Nucleus accumbens (tissue), 56 donors: ENCODE measurements around the gene MPRIP.
"Not testable (repeated sequence)": the region's sequence is repeated elsewhere in the genome, so short reads cannot be mapped to it uniquely, and the experiment has no call there.

Experiments used
- DNase-seq, 56 donors: peaks; one replicate each; lab custom pipeline; 2025; lab: John Stamatoyannopoulos, UW

The MPRIP gene

DNA sequence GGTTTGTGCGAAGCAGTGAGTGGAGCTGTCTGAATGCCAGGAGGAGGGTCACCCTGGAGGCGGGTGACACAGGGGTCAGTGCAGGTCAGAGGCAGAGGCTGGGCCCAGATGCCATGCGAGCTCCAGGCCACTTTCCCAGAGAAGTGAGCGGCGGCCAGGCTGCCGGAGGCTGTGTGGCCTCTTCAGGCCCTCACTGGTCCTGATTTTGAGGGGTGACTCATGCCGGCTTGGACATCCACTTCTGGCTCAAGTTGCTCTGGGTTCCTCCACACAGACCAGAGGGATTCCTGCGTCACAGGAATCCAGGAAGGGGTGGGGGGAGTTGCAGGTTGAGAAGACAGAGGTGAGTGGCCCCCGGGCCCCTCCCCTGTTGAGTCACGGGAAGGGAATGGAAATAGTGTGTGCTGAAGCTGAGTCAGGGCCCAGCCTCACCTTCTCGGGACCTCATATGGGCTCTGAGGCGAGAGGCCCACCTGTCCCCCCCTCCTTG, 31.7 kb upstream of the MPRIP start:
- not testable (repeated sequence) for DNase-seq

DNA sequence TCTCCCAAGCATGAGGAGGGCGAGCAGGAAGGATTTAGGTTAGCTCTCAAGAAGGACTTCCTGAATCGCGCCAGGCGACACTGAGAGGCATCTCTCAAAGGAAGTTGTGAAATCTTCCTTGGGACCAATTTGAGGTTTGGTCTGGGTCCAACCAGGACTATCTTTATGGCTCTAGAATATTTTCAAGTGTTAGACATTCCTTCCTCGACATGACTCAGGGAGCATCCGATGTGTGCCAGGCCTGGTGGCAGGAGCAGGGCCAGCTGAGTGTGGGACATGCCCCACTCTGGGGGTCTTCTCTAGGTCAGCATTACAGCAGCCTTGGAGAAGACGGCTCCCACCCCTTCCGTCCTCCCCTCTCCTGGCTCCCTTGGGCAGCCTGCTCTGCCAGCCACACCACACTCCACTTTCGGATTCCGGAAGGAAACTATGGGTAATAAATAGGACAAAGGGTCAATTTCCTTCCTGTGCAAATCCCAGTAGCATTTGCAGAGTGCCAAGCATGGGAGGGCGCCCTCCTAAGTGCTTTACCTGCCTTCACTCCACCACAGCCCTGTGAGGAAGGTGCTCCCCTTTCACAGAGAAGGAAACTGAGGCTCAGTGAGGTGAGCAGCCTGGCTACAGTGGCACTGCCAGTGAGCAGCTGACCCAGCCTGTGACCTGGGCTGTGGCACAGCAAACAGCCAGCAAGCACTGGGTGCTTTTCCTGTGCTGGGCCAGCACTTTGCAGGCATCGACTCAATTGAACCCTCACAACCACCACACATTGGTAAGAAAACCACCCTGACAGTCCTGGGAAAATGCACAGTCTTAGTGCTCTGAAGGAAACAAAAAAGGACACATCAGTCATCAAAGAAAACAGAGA, 31.0 kb upstream of the MPRIP start:
- not testable (repeated sequence) for DNase-seq

DNA sequence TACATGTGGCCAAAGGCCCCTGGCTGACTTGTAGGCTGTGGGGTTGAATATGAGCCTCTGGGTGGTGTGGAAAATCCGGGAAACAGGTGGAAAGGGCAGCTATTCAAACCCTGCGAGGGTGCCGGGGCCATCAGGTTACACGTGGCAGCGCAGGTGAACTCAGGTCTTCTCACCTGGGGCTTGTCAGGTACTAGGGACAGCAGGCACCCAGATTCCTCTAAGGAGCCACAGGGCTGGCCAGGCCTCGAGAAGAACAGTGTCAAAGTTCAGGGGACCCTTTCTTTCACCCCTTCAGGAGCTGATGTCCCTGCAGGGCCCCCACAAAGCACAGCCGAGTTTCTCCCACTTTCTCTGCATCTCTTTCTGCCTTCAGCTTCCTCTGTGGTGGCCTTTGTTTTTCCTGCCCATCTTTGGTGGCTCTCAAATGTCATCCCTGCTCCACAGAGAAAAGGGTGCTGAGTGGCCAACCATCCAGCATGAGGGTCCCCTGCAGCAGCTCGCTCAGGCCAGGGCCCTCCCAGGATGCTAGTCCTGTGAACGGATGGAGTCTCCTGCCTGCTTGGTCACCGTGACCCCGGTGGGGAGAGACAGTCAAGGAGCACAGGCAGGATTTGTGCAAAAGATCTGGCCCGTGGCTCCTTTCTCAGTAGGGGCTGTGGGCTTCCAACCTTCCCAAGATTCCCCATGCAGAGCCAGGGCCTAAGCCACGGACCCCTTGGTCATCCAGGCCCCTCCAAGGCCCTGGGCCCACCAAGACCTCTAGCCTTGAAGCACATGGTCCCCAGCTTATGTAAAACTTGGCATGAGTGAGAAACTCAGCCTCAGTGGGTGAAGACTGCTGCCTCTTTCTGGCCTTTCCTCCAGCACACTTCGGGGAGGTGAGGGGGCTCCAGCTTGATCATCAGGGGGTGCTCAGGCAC, 28.2 kb upstream of the MPRIP start:
- not testable (repeated sequence) for DNase-seq

DNA sequence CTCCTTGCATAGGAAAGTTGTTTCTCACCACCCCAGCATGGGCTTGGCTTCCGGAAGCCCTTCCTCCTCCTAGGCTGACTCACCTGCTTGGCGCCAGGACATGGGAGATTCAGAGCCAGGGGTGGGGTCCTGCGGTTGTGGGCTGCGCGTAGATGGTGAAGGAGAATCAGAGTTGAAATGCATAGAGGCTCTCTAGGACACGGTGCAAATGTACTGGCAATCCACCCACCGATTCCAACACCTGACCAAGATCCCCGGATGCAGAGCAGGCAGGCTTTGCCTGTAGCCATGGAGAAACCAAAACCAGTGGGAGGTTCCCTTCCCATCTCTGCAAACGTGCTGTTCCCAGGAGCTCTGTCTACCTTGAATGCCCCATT, 27.5 kb upstream of the MPRIP start:
- DNase-seq, result peak in 33 of 56 donors; percentile 9 to 76 (median 43)

DNA sequence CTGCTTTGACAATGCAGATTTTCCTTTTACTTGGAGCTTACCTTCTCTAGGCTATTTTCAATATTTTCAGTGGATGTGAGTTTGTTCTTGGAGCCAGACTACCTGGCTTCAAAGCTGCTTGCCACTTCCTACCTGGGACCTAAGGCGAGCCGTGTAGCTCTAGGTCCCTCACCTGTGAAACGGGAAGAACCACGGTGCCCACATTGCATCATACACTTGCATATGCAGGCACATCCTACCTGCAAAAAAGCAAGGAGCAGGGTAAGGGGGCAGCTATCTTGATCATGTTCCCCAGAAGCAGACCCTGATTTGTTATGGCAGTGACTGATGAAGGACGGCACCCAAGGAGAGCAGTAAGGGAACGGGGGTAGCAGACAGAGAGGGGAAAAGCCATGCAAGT, 27.0 kb upstream of the MPRIP start:
- DNase-seq, result no peak

DNA sequence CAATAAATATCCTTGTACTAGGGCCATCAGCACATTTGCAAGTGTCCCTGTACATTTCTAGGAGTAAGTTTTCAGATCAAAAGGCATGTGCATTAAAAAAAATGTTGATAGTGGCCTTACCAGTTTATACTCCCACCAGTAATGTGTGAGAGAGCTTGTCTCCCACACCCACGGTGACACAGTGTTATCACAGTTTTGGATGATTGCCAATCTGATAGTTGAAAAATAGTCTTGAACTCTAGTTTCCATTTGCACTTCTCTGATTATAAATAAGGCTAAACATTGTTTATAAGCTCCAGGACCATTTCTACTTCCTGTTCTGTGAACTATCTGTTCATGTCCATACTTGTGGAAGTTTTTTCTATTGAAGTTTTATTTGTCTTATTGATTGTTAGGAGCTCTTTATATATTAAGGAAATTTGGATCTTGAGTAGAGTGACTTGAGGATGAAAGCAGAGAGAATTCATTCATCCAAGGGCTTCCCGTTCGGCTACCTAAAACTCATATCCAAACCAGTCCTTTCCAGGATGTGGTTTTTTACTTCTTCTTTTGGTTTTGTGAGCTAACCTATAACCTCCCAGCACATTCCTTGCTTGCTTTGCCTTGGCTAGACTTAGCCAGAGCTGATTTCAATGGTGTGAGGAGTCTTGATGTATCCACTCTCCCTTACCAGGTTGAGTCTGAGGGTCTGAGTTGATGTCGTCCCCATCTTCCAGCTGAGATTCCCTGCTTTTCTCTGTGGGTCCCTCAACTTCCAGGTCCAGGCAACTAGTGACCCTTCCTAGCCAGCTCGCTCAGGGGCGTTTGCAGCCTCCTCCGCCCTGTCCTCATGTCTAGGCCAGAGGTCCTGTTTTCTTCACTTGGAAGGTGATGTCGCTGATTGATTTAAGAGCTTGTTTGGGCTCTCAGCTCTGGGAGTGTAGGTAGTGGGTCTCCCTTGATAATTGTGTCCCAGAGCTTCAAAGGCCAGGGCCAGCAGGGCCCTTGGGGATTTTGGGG, 25.8 kb upstream of the MPRIP start:
- DNase-seq, result not testable (repeated sequence)

DNA sequence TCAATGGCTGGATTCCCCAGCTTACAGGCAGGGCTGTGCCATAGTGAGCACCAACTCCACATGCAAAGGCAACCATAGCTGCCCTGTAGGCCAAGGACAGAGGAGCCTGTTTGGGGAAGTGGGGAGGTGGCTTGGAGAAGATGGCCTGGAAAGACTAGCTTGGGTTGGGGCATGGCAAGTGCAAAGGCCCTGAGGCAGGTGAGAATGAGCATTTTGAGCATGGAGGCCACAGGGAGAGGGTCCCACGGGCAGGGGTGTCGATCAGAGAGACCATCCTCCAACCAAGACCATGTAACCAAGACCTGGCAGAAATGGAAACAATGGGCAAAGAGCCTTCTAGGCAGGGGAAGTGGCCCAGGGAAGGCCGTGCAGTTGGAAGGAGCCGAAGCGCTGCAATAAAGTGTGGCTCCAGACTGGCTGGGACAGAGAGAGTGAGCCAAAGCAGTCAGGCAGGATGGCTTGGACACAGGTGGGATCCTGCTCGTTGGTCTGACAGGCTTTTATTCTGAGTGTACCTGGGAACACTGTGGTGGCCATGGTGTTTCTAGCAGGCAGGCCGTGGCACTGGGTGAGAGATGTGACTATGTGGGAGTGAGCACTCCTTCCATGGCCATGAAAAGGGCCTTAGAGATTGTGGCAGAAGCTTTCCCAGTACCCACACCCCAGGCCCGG, 24.8 kb upstream of the MPRIP start:
- no peak for DNase-seq

DNA sequence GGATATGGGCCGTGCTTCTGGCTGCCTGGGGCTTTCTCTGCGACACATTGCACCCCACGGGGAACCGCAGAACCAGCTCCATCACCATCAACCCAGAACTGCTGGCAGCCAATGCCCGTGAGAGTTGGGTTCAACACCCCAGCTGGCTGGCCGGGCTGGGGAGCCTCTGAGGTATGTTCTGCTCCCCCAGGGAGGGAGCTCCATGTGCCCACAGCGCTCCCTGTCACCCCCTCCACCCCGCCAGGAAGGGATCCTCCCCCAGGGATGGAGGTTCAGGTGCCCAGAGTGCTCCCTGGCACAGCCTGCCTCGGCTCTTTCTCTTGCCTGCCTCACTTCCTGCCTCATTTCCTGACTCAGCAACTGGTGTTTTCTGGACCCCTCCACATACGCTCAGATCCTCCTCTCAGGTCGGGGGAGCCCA, 24.2 kb upstream of the MPRIP start:
- no peak for DNase-seq

DNA sequence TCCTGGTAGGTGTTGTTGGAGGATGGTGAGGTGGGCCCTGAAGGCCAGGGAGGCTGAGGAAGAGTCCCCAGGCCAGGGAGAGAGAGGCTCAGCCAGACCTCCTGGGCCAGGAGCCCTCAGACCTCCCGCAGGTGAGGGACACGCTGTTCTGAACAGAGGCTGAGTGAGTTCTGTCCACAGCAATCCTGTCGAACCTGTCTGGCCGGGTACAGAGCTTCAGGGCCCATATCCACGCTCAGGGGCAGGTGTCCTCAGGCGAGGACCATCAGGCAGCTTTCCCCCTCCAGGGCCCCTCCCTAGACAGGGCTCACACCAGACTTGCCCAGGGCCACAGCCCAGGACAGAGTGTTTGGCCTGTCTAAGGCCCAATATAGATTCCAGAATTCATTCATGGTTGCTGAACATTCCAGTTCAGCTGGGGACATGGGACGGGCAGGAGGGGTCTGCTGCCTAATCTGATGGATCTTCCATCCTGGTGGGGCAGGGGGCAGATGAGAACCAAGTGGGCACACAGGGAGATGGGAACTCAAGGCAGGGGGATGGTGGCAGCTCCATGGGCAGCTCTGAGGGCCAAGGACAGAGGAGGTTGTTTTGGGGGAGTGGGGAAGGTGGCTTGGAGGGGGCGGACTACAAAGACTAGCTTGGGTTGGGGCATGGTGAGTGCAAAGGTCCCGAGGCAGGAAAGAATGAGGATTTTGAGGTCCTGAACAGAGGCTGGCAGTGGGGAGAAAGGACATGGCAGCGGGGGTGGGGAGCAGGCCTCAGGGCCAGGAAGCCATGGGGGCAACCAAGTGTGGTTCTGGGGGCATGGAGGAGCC, 23.4 kb upstream of the MPRIP start:
- DNase-seq, result no peak

DNA sequence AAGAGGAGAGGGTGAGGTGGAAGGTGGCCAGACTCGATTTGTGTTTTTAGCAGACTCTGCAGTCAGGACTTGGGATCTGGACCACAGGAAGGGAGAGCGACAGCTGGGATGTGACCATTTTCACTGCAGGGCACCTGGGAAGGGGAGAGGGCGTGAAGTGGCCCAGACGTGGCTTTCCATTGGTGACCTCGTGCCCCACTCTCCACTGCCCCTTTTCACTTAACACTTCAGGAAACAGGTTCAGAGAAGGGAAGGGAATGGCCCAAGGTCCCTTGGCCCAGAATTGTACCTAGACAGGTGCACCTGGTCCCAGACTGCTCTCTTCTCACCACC, 22.9 kb upstream of the MPRIP start:
- DNase-seq, result no peak

DNA sequence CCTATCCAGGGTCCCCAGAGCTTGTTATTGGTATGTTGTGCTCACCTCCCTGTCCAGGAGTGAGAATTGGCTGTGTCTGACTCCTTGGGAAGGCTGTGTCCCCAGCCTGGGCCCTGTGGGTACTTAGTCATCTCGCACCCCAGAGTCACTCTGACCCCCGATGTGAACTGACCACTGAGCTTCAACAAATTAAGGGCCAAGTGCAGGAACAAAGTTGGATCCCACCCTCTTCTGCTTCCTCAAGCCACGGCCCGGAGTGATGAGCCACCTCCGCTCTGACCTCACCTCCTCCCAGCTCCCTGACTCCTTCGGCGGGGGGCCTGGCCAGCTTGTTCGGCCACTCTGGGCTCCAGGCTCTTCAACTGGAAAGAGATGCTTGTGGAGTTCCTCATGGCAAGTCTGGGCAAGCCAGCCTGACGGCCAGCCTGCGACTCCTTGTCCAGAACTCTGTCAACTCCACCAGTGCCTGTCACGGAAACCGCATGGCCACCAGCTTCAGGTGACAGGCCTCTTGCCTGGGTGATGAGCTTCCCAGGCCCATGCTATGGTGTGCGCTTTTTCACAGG, 22.3 kb upstream of the MPRIP start:
- no peak for DNase-seq

DNA sequence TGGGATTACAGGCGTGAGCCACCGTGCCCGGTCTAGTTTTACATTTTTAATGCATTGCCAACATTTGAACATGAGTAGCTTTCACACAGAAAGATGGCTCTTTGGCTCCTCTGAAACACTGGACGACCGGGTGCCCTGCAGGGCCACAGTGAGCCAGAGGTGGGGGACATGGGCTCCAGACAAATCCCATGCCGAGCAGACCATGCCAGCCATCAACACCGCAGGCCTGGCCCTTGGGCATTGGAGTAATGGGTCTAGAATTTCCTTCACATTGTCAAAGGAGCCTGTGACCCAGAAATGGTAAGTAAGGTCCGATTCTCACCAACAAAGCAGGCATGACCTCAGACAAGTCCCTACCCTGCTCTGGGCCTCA, 21.4 kb upstream of the MPRIP start:
- DNase-seq, result no peak

DNA sequence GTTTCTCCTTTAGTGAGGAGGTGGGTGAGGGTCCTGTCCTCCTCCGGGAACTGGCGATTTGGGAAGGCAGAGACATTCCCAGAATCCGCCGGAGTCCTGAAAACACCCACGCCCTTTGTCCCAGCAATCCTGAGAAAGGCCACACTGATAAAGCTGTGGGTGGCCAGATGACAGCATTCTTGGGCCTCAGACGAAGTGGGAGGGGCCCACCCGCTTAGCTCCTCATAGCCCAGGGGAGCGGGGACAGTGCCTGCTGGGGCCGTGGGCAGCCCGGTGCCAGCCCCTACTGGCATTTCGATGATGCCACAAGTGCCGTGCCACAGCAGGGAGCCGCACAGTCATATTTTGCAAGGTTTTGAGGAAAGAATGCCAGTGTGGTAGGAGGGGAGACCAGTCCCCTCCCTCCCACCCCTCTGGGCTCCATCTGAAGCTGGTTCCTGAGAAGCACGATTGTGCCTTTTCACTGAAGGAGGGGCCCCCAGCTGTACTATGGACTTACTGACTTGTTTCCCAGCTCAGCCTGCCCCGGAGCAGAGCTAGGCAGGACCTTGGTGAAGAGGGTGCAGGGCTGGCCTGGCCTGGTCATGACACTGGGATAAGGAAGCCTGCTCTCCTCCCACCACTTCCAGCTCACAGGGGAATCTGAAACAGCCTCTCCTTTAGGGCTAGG, 20.9 kb upstream of the MPRIP start:
- DNase-seq, result peak in 36 of 56 donors; percentile 26 to 85 (median 60)

DNA sequence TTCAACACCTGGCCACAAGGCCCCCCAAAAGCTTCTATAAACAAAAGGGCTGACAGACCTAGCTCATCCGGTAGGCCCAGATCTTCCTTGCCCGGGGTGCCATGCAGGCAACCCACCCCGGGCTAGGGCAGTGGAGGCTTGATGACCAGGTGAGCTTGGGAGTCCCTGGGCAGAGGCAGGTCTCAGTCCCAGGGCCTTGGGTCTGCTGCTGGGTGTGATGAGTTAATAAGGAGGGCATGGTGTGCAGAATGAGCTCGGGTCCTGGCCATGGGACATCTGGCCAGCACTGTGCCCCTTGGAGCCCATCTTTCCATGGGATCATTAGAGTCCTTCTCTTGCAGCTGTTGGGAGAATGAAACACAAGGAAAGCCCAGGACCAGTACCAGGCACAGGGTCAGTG, 20.2 kb upstream of the MPRIP start:
- DNase-seq, result no peak

DNA sequence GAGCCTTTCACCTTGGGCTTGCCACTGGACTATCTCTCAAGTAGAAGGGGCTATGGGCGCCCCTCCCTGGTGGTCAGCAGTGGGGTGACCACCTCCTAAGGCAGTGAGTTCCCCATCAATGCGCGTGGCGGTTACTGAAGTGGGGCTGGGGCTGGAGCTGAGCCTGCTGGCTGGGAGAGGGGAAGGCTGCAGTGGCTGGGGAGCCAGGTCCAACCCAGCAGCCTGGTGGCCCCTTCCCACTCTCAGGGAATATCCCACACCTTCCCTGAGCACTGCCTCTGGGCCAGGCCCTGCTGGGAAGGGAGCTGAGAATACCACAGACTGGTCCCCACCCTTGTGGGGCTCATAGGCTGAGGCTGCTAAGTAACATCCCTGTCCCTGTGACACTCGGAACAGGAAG, 19.8 kb upstream of the MPRIP start:
- DNase-seq, result no peak

DNA sequence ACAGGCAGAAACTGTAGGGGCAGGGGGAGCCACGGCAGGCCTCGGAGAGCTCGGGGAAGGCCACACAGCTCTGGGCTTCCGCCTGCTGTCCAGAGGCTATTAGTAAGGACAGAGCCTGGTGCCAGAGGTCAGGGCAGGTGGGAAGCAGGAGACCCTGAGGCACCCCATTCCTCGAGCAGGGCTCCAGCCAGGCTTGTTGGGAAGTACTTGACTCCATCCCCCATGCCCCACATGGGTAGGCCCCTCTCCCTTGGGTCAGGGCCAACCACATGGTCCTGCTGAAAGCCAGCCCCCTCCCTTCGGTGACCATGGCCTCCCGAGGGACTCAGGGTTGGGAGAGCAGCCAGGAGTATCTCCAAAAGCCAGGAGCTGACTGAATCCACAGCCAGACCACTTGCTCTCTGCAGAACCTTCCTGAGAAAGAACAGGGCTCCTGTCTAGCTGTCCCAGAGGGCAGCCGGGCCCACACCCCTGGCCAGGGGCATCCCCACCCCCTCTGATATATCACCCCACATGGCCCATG, 17.4 kb upstream of the MPRIP start:
- DNase-seq, result no peak

DNA sequence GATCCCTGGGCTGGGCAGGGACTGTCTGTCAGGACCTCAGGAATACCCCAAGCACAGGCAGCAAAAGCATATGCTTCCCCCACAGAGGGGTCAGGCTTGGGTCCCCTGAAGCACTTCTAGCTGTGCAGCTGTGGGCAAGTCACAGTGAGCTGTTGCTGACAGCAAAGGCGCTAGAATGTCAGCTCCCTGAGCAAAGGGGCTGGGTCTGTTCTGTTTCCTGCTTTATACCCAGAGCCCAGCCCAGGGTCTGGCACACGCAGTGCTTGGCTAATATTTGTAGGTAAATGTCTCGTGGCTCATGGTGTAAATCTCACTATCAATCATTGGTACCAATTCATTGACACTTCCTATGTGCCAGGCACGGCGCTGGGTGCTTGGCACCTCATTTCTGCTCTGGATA, 16.6 kb upstream of the MPRIP start:
- no peak for DNase-seq

DNA sequence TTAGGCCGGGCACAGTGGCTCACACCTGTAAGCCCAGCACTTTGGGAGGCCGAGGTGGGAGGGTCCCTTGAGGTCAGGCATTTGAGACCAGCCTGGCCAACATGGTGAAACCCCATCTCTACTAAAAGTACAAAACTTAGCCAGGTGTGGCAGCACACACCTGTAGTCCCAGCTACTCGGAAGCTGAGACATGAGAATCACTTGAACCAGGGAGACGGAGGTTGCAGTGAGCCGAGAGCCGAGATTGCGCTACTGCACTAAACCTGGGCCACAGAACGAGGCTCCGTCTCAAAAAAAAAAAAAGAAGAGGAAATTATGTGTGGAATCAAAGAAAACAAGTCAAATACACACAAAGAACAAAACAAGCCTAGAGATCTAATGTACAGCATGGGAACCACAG, 16.1 kb upstream of the MPRIP start:
- no peak for DNase-seq
